Glutamatergic neuron (in vitro differentiated cells): Measurements from ENCODE around the gene SIL1. TPM values are rescaled to one million over a fixed set of nuclear protein-coding genes. Genes with fewer than 3 reads are reported as not detected.

Experiments
- DNase-seq: peaks from one replicate; pipeline ENCODE4 v3.0.0; 2022
- H3K27ac Mint-ChIP-seq: one replicate; pipeline ENCODE4 v1.8.0; 2020; ENCODE audit warnings: mild to moderate bottlenecking, mixed read lengths, inconsistent platforms; ENCODE audit not compliant: unreplicated experiment
- H3K27me3 Mint-ChIP-seq: one replicate; pipeline ENCODE4 v1.8.0; 2020; ENCODE audit warnings: mild to moderate bottlenecking, moderate library complexity, mixed read lengths, inconsistent platforms; ENCODE audit not compliant: unreplicated experiment
- H3K36me3 Mint-ChIP-seq: one replicate; pipeline ENCODE4 v1.8.0; 2020; ENCODE audit warnings: mild to moderate bottlenecking, mixed read lengths, inconsistent platforms; ENCODE audit not compliant: unreplicated experiment
- H3K4me1 Mint-ChIP-seq: one replicate; pipeline ENCODE4 v1.8.0; 2020; ENCODE audit warnings: mild to moderate bottlenecking, low read depth, mixed read lengths, inconsistent platforms; ENCODE audit not compliant: unreplicated experiment
- H3K4me3 Mint-ChIP-seq: one replicate; pipeline ENCODE4 v1.8.0; 2020; ENCODE audit warnings: mild to moderate bottlenecking, mixed read lengths, inconsistent platforms; ENCODE audit not compliant: unreplicated experiment
- H3K9me3 Mint-ChIP-seq: one replicate; pipeline ENCODE4 v1.8.0; 2020; ENCODE audit warnings: mild to moderate bottlenecking, moderate library complexity, mixed read lengths, inconsistent platforms; ENCODE audit not compliant: unreplicated experiment
- CTCF ChIP-seq: fragments of 200-600 bp; sonication (generic); IDR thresholded peaks from one replicate; pipeline ENCODE4 v1.5.0; 2021; ENCODE audit not compliant: partially characterized antibody, unreplicated experiment
- total RNA-seq: library from RNA; stranded (reverse); fragmentation: NEBNext Ultra II Directional; extraction: Animal tissue kit (Norgen Biotek cat#: 25700); gene quantifications from one replicate; pipeline ENCODE4 v1.2.1, GENCODE V29; 2021; ENCODE audit not compliant: unreplicated experiment

The SIL1 gene
- total RNA-seq, 1 donor from 2014 or later: 15.9 TPM

- Mint-ChIP-seq H3K36me3 (no peaks in the 10 kb centered on the region), H3K27ac (no peak overlapping the region), H3K27me3 (peaks cover 3% of the 10 kb centered on the region), H3K9me3 (peaks cover 9% of the 10 kb centered on the region), H3K4me3 (no peak overlapping the region), H3K4me1 (peaks cover 62% of the 10 kb centered on the region)
- no peak for DNase-seq
- no peak for TF ChIP-seq CTCF
Measured at GRCh38 chr5:138963763-138964371, 234.3 kb downstream of the SIL1 start.

- Mint-ChIP-seq H3K9me3 (peaks cover 7% of the 10 kb centered on the region), H3K36me3 (no peaks in the 10 kb centered on the region), H3K4me3 (no peak overlapping the region), H3K27ac (peak overlapping the region; percentile 44), H3K4me1 (peaks cover 53% of the 10 kb centered on the region), H3K27me3 (peaks cover 3% of the 10 kb centered on the region)
- DNase-seq: no peak
- no peak for TF ChIP-seq CTCF
Measured at GRCh38 chr5:138962614-138963370, 235.4 kb downstream of the SIL1 start.

GRCh38 chr5:138961729-138962128 is 236.4 kb downstream of the SIL1 start:
- H3K27ac Mint-ChIP-seq: peak overlapping the region; percentile 43
- H3K9me3 Mint-ChIP-seq: peaks cover 5% of the 10 kb centered on the region
- DNase-seq: no peak

GRCh38 chr5:138961221-138961620 is 236.9 kb downstream of the SIL1 start:
- H3K4me1 Mint-ChIP-seq: peaks cover 47% of the 10 kb centered on the region
- peaks cover 3% of the 10 kb centered on the region for H3K27me3 Mint-ChIP-seq
- H3K36me3 Mint-ChIP-seq: no peaks in the 10 kb centered on the region
- H3K27ac Mint-ChIP-seq: peak overlapping the region; percentile 43
- no peak overlapping the region for H3K4me3 Mint-ChIP-seq
- no peak for DNase-seq
- H3K9me3 Mint-ChIP-seq: peaks cover 5% of the 10 kb centered on the region
- no peak for TF ChIP-seq CTCF

More at GRCh38 chr5:138961729-138962128, 236.4 kb downstream of the SIL1 start:
- no peaks in the 10 kb centered on the region for H3K36me3 Mint-ChIP-seq
- no peak overlapping the region for H3K4me3 Mint-ChIP-seq
- H3K27me3 Mint-ChIP-seq: peaks cover 3% of the 10 kb centered on the region
- TF ChIP-seq CTCF: no peak
- H3K4me1 Mint-ChIP-seq: peaks cover 48% of the 10 kb centered on the region

- Mint-ChIP-seq H3K4me1 (peaks cover 53% of the 10 kb centered on the region), H3K36me3 (no peaks in the 10 kb centered on the region), H3K9me3 (peaks cover 12% of the 10 kb centered on the region), H3K27me3 (peaks cover 3% of the 10 kb centered on the region), H3K27ac (no peak overlapping the region), H3K4me3 (no peak overlapping the region)
- no peak for DNase-seq
- TF ChIP-seq CTCF: no peak
Measured at GRCh38 chr5:138960145-138960692, 237.9 kb downstream of the SIL1 start.
